Panc1 (cell line): ENCODE results near the gene NBPF20. TPM values are rescaled to one million over a fixed set of nuclear protein-coding genes. Genes with fewer than 3 reads are reported as not detected.
"Not testable (repeated sequence)": the region's sequence is repeated elsewhere in the genome, so short reads cannot be mapped to it uniquely, and the experiment has no call there.

ENCODE experiments used
- ATAC-seq: fragments of 200-7000 bp; cut with Tn5 transposase; 2 replicates; pipeline ENCODE4 v1.9.1; 2020; ENCODE audit warnings: mild to moderate bottlenecking, moderate library complexity
- BruUV-seq: library from RNA; stranded (reverse); fragments of 400-500 nt; replicated peaks from 2 replicates; lab custom pipeline; 2021; lab: Mats Ljungman, UMichigan
- CTCF ChIA-PET: fragments of 300-600 bp; sonication (Branson Sonifier 250); formaldehyde crosslinking; loops from one replicate; lab custom pipeline; 2022; ENCODE audit warnings: antibody characterized with exemption; lab: Charles Lee
- POLR2A ChIA-PET: fragments of 300-600 bp; sonication (Branson Sonifier 250); formaldehyde crosslinking; loops from one replicate; lab custom pipeline; 2022; ENCODE audit warnings: antibody characterized with exemption; lab: Charles Lee
- DNase-seq: peaks from one replicate; pipeline ENCODE4 v3.0.0-alpha.2; 2010; ENCODE audit warnings: low read depth, low spot score
- H3K27ac ChIP-seq: 2 replicates; pipeline ENCODE4 v1.5.1; 2011; ENCODE audit warnings: mild to moderate bottlenecking, low read length, inconsistent platforms
- H3K27me3 ChIP-seq: fragments of 200-500 bp; sonication (Bioruptor generic); 2 replicates; pipeline ENCODE4 v1.6.0; 2014; ENCODE audit warnings: low read length, inconsistent platforms; ENCODE audit not compliant: control insufficient read depth, insufficient read depth
- H3K36me3 ChIP-seq: fragments of 200-500 bp; sonication (Bioruptor generic); 2 replicates; pipeline ENCODE4 v1.5.1; 2014; ENCODE audit warnings: inconsistent platforms, mild to moderate bottlenecking, low read length, moderate library complexity; ENCODE audit not compliant: control insufficient read depth, insufficient read depth
- H3K4me1 ChIP-seq: 2 replicates; pipeline ENCODE4 v1.5.1; 2011; ENCODE audit warnings: inconsistent platforms, mild to moderate bottlenecking, low read length, moderate library complexity; ENCODE audit not compliant: control insufficient read depth, insufficient read depth
- H3K4me3 ChIP-seq, 2 experiments: 2 replicates each; pipeline ENCODE4 v1.5.1; 2011 to 2012; ENCODE audit warnings: low read depth in 2 of 2, low read length in 2 of 2, mild to moderate bottlenecking in 2 of 2, inconsistent platforms in 1 of 2, moderate library complexity in 1 of 2
- H3K9me3 ChIP-seq: fragments of 200-500 bp; sonication (Bioruptor generic); 2 replicates; pipeline ENCODE4 v1.5.1; 2014; ENCODE audit warnings: low read depth, mild to moderate bottlenecking, inconsistent platforms, low read length, moderate library complexity; ENCODE audit not compliant: control insufficient read depth, insufficient read depth
- POLR2AphosphoS5 ChIP-seq: IDR thresholded peaks from 2 replicates; pipeline ENCODE4 v1.6.1; 2012; ENCODE audit warnings: mild to moderate bottlenecking, low read depth, low read length, moderate library complexity
- SIN3A ChIP-seq: IDR thresholded peaks from 2 replicates; pipeline ENCODE4 v1.6.1; 2012; ENCODE audit warnings: low read depth, mild to moderate bottlenecking, low read length, moderate library complexity, borderline replicate concordance; ENCODE audit not compliant: insufficient read depth
- in situ Hi-C: cut with HindIII; loops from 2 replicates; pipeline ENCODE4 v1.10.0; 2016; ENCODE audit warnings: low sequenced_read_pairs, low pct_unique_long_range_greater_than_20kb
- intact Hi-C: fragments of 100-400 bp; cut with micrococcal nuclease; formaldehyde crosslinking; loops from one replicate; pipeline ENCODE4 v1.10.0; 2022; ENCODE audit not compliant: unreplicated experiment
- total RNA-seq: library from RNA; stranded (reverse); gene quantifications from one replicate; pipeline ENCODE4 v1.2.1, GENCODE V29; 2021; ENCODE audit not compliant: unreplicated experiment

Gene NBPF20
- total RNA-seq, 1 experiment from 2014 or later = 3.5 TPM

- intact Hi-C loops, H3K36me3 ChIP-seq, H3K4me1 ChIP-seq, in situ Hi-C loops, H3K9me3 ChIP-seq, CTCF ChIA-PET, H3K27me3 ChIP-seq: not testable (repeated sequence)
- H3K4me3 ChIP-seq = peak overlapping the region; percentile 30 to 37
- TSS peak; percentile 100 for BruUV-seq
- peak; percentile 91 for ATAC-seq
- TF ChIP-seq POLR2AphosphoS5 = peak; percentile 99
- TF ChIP-seq SIN3A = peak; percentile 98
- peak overlapping the region; percentile 69; the same call in 1 of the 2 replicates for H3K27ac ChIP-seq
- POLR2A ChIA-PET = interaction anchor here (0.6 to 1.1 kb wide), 4 partner anchors 39 to 694 kb away, joined by 3 to 7 read pairs (median 3); no protein-coding TSS in a partner anchor
- peak; percentile 95 for DNase-seq
Observed at GRCh38 chr1:145465405-145466144, 40.2 kb upstream of the NBPF20 start.

- CTCF ChIA-PET, H3K27me3 ChIP-seq, DNase-seq, H3K27ac ChIP-seq, H3K36me3 ChIP-seq, intact Hi-C loops, BruUV-seq, H3K4me1 ChIP-seq, H3K9me3 ChIP-seq, in situ Hi-C loops: not testable (repeated sequence)
- POLR2A ChIA-PET = interaction anchor here (0.6 to 1.1 kb wide), 4 partner anchors 39 to 695 kb away, joined by 3 to 7 read pairs (median 3); no protein-coding TSS in a partner anchor
- H3K4me3 ChIP-seq = peak overlapping the region; percentile 23 to 37
- peak; percentile 58 for ATAC-seq
Observed at GRCh38 chr1:145464708-145465336, 39.4 kb upstream of the NBPF20 start.

- H3K9me3 ChIP-seq, ATAC-seq, CTCF ChIA-PET, H3K27me3 ChIP-seq, H3K27ac ChIP-seq, H3K36me3 ChIP-seq, H3K4me1 ChIP-seq, intact Hi-C loops, POLR2A ChIA-PET, in situ Hi-C loops, DNase-seq, H3K4me3 ChIP-seq, BruUV-seq: not testable (repeated sequence)
Observed at GRCh38 chr1:145464017-145464416, 38.6 kb upstream of the NBPF20 start.

GRCh38 chr1:145460684-145461083, 35.3 kb upstream of the NBPF20 start:
- H3K9me3 ChIP-seq, ATAC-seq, POLR2A ChIA-PET, H3K4me1 ChIP-seq, in situ Hi-C loops, CTCF ChIA-PET, H3K36me3 ChIP-seq, H3K27ac ChIP-seq, BruUV-seq, H3K27me3 ChIP-seq, H3K4me3 ChIP-seq, DNase-seq, intact Hi-C loops: not testable (repeated sequence)

GRCh38 chr1:145460048-145460447, 34.6 kb upstream of the NBPF20 start:
- H3K9me3 ChIP-seq, BruUV-seq, intact Hi-C loops, CTCF ChIA-PET, POLR2A ChIA-PET, H3K27me3 ChIP-seq, H3K4me1 ChIP-seq, DNase-seq, H3K4me3 ChIP-seq, in situ Hi-C loops, H3K27ac ChIP-seq, H3K36me3 ChIP-seq: not testable (repeated sequence)
- ATAC-seq = 0 out of 2 replicates have a peak, but pooled peaks have one; percentile 1

- H3K4me3 ChIP-seq, in situ Hi-C loops, H3K27ac ChIP-seq, H3K27me3 ChIP-seq, CTCF ChIA-PET, POLR2A ChIA-PET, H3K4me1 ChIP-seq, H3K9me3 ChIP-seq, intact Hi-C loops, DNase-seq, H3K36me3 ChIP-seq: not testable (repeated sequence)
- TSS peak; percentile 96 for BruUV-seq
- peak; percentile 88 for ATAC-seq
Observed at GRCh38 chr1:145459591-145459990, 34.2 kb upstream of the NBPF20 start.

GRCh38 chr1:145459063-145459462, 33.7 kb upstream of the NBPF20 start:
- BruUV-seq, H3K36me3 ChIP-seq, intact Hi-C loops, H3K4me1 ChIP-seq, POLR2A ChIA-PET, ATAC-seq, CTCF ChIA-PET, H3K27ac ChIP-seq, H3K9me3 ChIP-seq, H3K27me3 ChIP-seq, DNase-seq, in situ Hi-C loops: not testable (repeated sequence)
- H3K4me3 ChIP-seq = 0 out of 4 replicates have a peak overlapping the region, but pooled peaks of 1 of the 2 experiments have one; percentile 18
